ENCODE results near the gene BANP.
A peak's percentile ranks its signal among the peaks of the same experiment; 100 is the strongest.
"Not testable (repeated sequence)": the region's sequence is repeated elsewhere in the genome, so short reads cannot be mapped to it uniquely, and the experiment has no call there.

The BANP gene

GRCh38 chr16:87950765-87951551 is at the start of gene BANP:
Gene BANP, plus strand, starts transcription at chr16:87951434. Its CDS starts 23,682 bp downstream, at chr16:87975116.
- peak within 1 kb of the TSS; percentile 91 for H3K27ac ChIP-seq (ENCODE audit: low read depth, low read length)
- H3K36me3 ChIP-seq (ENCODE audit: control insufficient read depth in 1 of 2, insufficient read depth in 2 of 2, low read length in 2 of 2) = peaks cover 0 to 6% of the 10 kb centered on the region in 2 donors
- no peaks in the 10 kb centered on the region for H3K9me3 ChIP-seq (ENCODE audit: control insufficient read depth in 1 of 2, low read length in 2 of 2)
- peak within 1 kb of the TSS; percentile 95 to 98 for H3K9ac ChIP-seq (ENCODE audit: low read depth in 1 of 2, low read length in 2 of 2)
- H3K4me1 ChIP-seq (ENCODE audit: control insufficient read depth in 1 of 2, insufficient read depth in 2 of 2, low read length in 2 of 2) = peaks cover 34 to 50% of the 10 kb centered on the region in 2 donors
- H3K4me3 ChIP-seq (ENCODE audit: low read depth in 1 of 2, low read length in 2 of 2) = peak within 1 kb of the TSS; percentile 84 to 93
- no peaks in the 10 kb centered on the region for H3K27me3 ChIP-seq (ENCODE audit: control insufficient read depth in 1 of 2, insufficient read depth in 2 of 2, low read length in 2 of 2)

- not testable (repeated sequence) for H3K36me3 ChIP-seq (ENCODE audit: control insufficient read depth in 1 of 2, insufficient read depth in 2 of 2, low read length in 2 of 2); H3K27me3 ChIP-seq (ENCODE audit: control insufficient read depth in 1 of 2, insufficient read depth in 2 of 2, low read length in 2 of 2); H3K4me1 ChIP-seq (ENCODE audit: control insufficient read depth in 1 of 2, insufficient read depth in 2 of 2, low read length in 2 of 2); H3K4me3 ChIP-seq (ENCODE audit: low read depth in 1 of 2, low read length in 2 of 2); H3K9ac ChIP-seq (ENCODE audit: low read depth in 1 of 2, low read length in 2 of 2); H3K27ac ChIP-seq (ENCODE audit: low read depth, low read length); H3K9me3 ChIP-seq (ENCODE audit: control insufficient read depth in 1 of 2, low read length in 2 of 2)
Observed at GRCh38 chr16:87904963-87905362, 46.3 kb upstream of the BANP start.

GRCh38 chr16:87905521-87905920 is 45.7 kb upstream of the BANP start:
- H3K27me3 ChIP-seq (ENCODE audit: control insufficient read depth in 1 of 2, insufficient read depth in 2 of 2, low read length in 2 of 2) = not testable (repeated sequence)

GRCh38 chr16:87908101-87908500 is 43.1 kb upstream of the BANP start:
- H3K9ac ChIP-seq (ENCODE audit: low read depth in 1 of 2, low read length in 2 of 2); H3K36me3 ChIP-seq (ENCODE audit: control insufficient read depth in 1 of 2, insufficient read depth in 2 of 2, low read length in 2 of 2); H3K4me3 ChIP-seq (ENCODE audit: low read depth in 1 of 2, low read length in 2 of 2); H3K27me3 ChIP-seq (ENCODE audit: control insufficient read depth in 1 of 2, insufficient read depth in 2 of 2, low read length in 2 of 2); H3K9me3 ChIP-seq (ENCODE audit: control insufficient read depth in 1 of 2, low read length in 2 of 2); H3K4me1 ChIP-seq (ENCODE audit: control insufficient read depth in 1 of 2, insufficient read depth in 2 of 2, low read length in 2 of 2); H3K27ac ChIP-seq (ENCODE audit: low read depth, low read length): not testable (repeated sequence)

More at GRCh38 chr16:87905521-87905920, 45.7 kb upstream of the BANP start:
- not testable (repeated sequence) for H3K9ac ChIP-seq (ENCODE audit: low read depth in 1 of 2, low read length in 2 of 2); H3K4me1 ChIP-seq (ENCODE audit: control insufficient read depth in 1 of 2, insufficient read depth in 2 of 2, low read length in 2 of 2); H3K27ac ChIP-seq (ENCODE audit: low read depth, low read length); H3K9me3 ChIP-seq (ENCODE audit: control insufficient read depth in 1 of 2, low read length in 2 of 2); H3K36me3 ChIP-seq (ENCODE audit: control insufficient read depth in 1 of 2, insufficient read depth in 2 of 2, low read length in 2 of 2); H3K4me3 ChIP-seq (ENCODE audit: low read depth in 1 of 2, low read length in 2 of 2)

- not testable (repeated sequence) for H3K27ac ChIP-seq (ENCODE audit: low read depth, low read length); H3K4me3 ChIP-seq (ENCODE audit: low read depth in 1 of 2, low read length in 2 of 2); H3K9me3 ChIP-seq (ENCODE audit: control insufficient read depth in 1 of 2, low read length in 2 of 2); H3K4me1 ChIP-seq (ENCODE audit: control insufficient read depth in 1 of 2, insufficient read depth in 2 of 2, low read length in 2 of 2); H3K27me3 ChIP-seq (ENCODE audit: control insufficient read depth in 1 of 2, insufficient read depth in 2 of 2, low read length in 2 of 2); H3K36me3 ChIP-seq (ENCODE audit: control insufficient read depth in 1 of 2, insufficient read depth in 2 of 2, low read length in 2 of 2); H3K9ac ChIP-seq (ENCODE audit: low read depth in 1 of 2, low read length in 2 of 2)
Observed at GRCh38 chr16:87909203-87909935, 41.9 kb upstream of the BANP start.

- not testable (repeated sequence) for H3K4me3 ChIP-seq (ENCODE audit: low read depth in 1 of 2, low read length in 2 of 2); H3K27ac ChIP-seq (ENCODE audit: low read depth, low read length); H3K9me3 ChIP-seq (ENCODE audit: control insufficient read depth in 1 of 2, low read length in 2 of 2); H3K36me3 ChIP-seq (ENCODE audit: control insufficient read depth in 1 of 2, insufficient read depth in 2 of 2, low read length in 2 of 2); H3K4me1 ChIP-seq (ENCODE audit: control insufficient read depth in 1 of 2, insufficient read depth in 2 of 2, low read length in 2 of 2); H3K27me3 ChIP-seq (ENCODE audit: control insufficient read depth in 1 of 2, insufficient read depth in 2 of 2, low read length in 2 of 2); H3K9ac ChIP-seq (ENCODE audit: low read depth in 1 of 2, low read length in 2 of 2)
Observed at GRCh38 chr16:87911106-87911763, 40.0 kb upstream of the BANP start.

GRCh38 chr16:87912691-87913090 is 38.5 kb upstream of the BANP start:
- H3K9me3 ChIP-seq (ENCODE audit: control insufficient read depth in 1 of 2, low read length in 2 of 2); H3K4me1 ChIP-seq (ENCODE audit: control insufficient read depth in 1 of 2, insufficient read depth in 2 of 2, low read length in 2 of 2); H3K36me3 ChIP-seq (ENCODE audit: control insufficient read depth in 1 of 2, insufficient read depth in 2 of 2, low read length in 2 of 2); H3K27ac ChIP-seq (ENCODE audit: low read depth, low read length); H3K9ac ChIP-seq (ENCODE audit: low read depth in 1 of 2, low read length in 2 of 2); H3K4me3 ChIP-seq (ENCODE audit: low read depth in 1 of 2, low read length in 2 of 2); H3K27me3 ChIP-seq (ENCODE audit: control insufficient read depth in 1 of 2, insufficient read depth in 2 of 2, low read length in 2 of 2): not testable (repeated sequence)

- not testable (repeated sequence) for H3K27me3 ChIP-seq (ENCODE audit: control insufficient read depth in 1 of 2, insufficient read depth in 2 of 2, low read length in 2 of 2); H3K27ac ChIP-seq (ENCODE audit: low read depth, low read length); H3K4me3 ChIP-seq (ENCODE audit: low read depth in 1 of 2, low read length in 2 of 2); H3K36me3 ChIP-seq (ENCODE audit: control insufficient read depth in 1 of 2, insufficient read depth in 2 of 2, low read length in 2 of 2); H3K4me1 ChIP-seq (ENCODE audit: control insufficient read depth in 1 of 2, insufficient read depth in 2 of 2, low read length in 2 of 2); H3K9ac ChIP-seq (ENCODE audit: low read depth in 1 of 2, low read length in 2 of 2); H3K9me3 ChIP-seq (ENCODE audit: control insufficient read depth in 1 of 2, low read length in 2 of 2)
Observed at GRCh38 chr16:87914021-87914725, 37.1 kb upstream of the BANP start.

GRCh38 chr16:87914812-87915211 is 36.4 kb upstream of the BANP start:
- no peaks in the 10 kb centered on the region for H3K9me3 ChIP-seq (ENCODE audit: control insufficient read depth in 1 of 2, low read length in 2 of 2)
- no peak overlapping the region for H3K27ac ChIP-seq (ENCODE audit: low read depth, low read length)
- peaks cover 0 to 5% of the 10 kb centered on the region in 2 donors for H3K4me1 ChIP-seq (ENCODE audit: control insufficient read depth in 1 of 2, insufficient read depth in 2 of 2, low read length in 2 of 2)
- no peak overlapping the region for H3K9ac ChIP-seq (ENCODE audit: low read depth in 1 of 2, low read length in 2 of 2)
- H3K4me3 ChIP-seq (ENCODE audit: low read depth in 1 of 2, low read length in 2 of 2) = no peak overlapping the region
- H3K36me3 ChIP-seq (ENCODE audit: control insufficient read depth in 1 of 2, insufficient read depth in 2 of 2, low read length in 2 of 2) = no peaks in the 10 kb centered on the region
- no peaks in the 10 kb centered on the region for H3K27me3 ChIP-seq (ENCODE audit: control insufficient read depth in 1 of 2, insufficient read depth in 2 of 2, low read length in 2 of 2)

- no peak overlapping the region for H3K9ac ChIP-seq (ENCODE audit: low read depth in 1 of 2, low read length in 2 of 2)
- no peaks in the 10 kb centered on the region for H3K36me3 ChIP-seq (ENCODE audit: control insufficient read depth in 1 of 2, insufficient read depth in 2 of 2, low read length in 2 of 2)
- H3K9me3 ChIP-seq (ENCODE audit: control insufficient read depth in 1 of 2, low read length in 2 of 2) = no peaks in the 10 kb centered on the region
- H3K27ac ChIP-seq (ENCODE audit: low read depth, low read length) = no peak overlapping the region
- H3K27me3 ChIP-seq (ENCODE audit: control insufficient read depth in 1 of 2, insufficient read depth in 2 of 2, low read length in 2 of 2) = no peaks in the 10 kb centered on the region
- peaks cover 0 to 5% of the 10 kb centered on the region in 2 donors for H3K4me1 ChIP-seq (ENCODE audit: control insufficient read depth in 1 of 2, insufficient read depth in 2 of 2, low read length in 2 of 2)
- no peak overlapping the region for H3K4me3 ChIP-seq (ENCODE audit: low read depth in 1 of 2, low read length in 2 of 2)
Observed at GRCh38 chr16:87917503-87917902, 33.7 kb upstream of the BANP start.
